ENCODE data around the gene LTBP3.

Gene LTBP3

DNA sequence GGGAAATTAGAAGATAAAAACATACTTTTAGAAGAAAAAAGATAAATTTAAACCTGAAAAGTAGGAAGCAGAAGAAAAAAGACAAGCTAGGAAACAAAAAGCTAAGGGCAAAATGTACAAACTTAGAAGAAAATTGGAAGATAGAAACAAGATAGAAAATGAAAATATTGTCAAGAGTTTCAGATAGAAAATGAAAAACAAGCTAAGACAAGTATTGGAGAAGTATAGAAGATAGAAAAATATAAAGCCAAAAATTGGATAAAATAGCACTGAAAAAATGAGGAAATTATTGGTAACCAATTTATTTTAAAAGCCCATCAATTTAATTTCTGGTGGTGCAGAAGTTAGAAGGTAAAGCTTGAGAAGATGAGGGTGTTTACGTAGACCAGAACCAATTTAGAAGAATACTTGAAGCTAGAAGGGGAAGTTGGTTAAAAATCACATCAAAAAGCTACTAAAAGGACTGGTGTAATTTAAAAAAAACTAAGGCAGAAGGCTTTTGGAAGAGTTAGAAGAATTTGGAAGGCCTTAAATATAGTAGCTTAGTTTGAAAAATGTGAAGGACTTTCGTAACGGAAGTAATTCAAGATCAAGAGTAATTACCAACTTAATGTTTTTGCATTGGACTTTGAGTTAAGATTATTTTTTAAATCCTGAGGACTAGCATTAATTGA is 58.3 kb downstream of the LTBP3 start:
- DNase-seq (ENCODE audit: low read depth, low spot score): no peak

DNA sequence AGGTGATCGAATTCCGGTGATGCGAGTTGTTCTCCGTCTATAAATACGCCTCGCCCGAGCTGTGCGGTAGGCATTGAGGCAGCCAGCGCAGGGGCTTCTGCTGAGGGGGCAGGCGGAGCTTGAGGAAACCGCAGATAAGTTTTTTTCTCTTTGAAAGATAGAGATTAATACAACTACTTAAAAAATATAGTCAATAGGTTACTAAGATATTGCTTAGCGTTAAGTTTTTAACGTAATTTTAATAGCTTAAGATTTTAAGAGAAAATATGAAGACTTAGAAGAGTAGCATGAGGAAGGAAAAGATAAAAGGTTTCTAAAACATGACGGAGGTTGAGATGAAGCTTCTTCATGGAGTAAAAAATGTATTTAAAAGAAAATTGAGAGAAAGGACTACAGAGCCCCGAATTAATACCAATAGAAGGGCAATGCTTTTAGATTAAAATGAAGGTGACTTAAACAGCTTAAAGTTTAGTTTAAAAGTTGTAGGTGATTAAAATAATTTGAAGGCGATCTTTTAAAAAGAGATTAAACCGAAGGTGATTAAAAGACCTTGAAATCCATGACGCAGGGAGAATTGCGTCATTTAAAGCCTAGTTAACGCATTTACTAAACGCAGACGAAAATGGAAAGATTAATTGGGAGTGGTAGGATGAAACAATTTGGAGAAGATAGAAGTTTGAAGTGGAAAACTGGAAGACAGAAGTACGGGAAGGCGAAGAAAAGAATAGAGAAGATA is 59.0 kb downstream of the LTBP3 start, which contains the start of gene MALAT1:
MALAT1 (plus strand) TSS at position 69 of the 736 bp plus-strand sequence.
- no peak for DNase-seq (ENCODE audit: low read depth, low spot score)
- H3K27ac ChIP-seq: peak within 1 kb of the TSS; percentile 100

More for the DNA sequence above, 58.3 kb downstream of the LTBP3 start:
- H3K27ac ChIP-seq: peak overlapping the region; percentile 100

DNA sequence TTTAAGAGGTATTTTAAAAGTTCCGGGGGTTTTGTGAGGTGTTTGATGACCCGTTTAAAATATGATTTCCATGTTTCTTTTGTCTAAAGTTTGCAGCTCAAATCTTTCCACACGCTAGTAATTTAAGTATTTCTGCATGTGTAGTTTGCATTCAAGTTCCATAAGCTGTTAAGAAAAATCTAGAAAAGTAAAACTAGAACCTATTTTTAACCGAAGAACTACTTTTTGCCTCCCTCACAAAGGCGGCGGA is 59.5 kb downstream of the LTBP3 start:
- H3K27ac ChIP-seq: peak overlapping the region; percentile 100
- no peak for DNase-seq (ENCODE audit: low read depth, low spot score)

DNA sequence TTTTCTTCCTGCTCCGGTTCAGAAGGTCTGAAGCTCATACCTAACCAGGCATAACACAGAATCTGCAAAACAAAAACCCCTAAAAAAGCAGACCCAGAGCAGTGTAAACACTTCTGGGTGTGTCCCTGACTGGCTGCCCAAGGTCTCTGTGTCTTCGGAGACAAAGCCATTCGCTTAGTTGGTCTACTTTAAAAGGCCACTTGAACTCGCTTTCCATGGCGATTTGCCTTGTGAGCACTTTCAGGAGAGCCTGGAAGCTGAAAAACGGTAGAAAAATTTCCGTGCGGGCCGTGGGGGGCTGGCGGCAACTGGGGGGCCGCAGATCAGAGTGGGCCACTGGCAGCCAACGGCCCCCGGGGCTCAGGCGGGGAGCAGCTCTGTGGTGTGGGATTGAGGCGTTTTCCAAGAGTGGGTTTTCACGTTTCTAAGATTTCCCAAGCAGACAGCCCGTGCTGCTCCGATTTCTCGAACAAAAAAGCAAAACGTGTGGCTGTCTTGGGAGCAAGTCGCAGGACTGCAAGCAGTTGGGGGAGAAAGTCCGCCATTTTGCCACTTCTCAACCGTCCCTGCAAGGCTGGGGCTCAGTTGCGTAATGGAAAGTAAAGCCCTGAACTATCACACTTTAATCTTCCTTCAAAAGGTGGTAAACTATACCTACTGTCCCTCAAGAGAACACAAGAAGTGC is 60.0 kb downstream of the LTBP3 start:
- peak overlapping the region; percentile 100 for H3K27ac ChIP-seq
- no peak for DNase-seq (ENCODE audit: low read depth, low spot score)

DNA sequence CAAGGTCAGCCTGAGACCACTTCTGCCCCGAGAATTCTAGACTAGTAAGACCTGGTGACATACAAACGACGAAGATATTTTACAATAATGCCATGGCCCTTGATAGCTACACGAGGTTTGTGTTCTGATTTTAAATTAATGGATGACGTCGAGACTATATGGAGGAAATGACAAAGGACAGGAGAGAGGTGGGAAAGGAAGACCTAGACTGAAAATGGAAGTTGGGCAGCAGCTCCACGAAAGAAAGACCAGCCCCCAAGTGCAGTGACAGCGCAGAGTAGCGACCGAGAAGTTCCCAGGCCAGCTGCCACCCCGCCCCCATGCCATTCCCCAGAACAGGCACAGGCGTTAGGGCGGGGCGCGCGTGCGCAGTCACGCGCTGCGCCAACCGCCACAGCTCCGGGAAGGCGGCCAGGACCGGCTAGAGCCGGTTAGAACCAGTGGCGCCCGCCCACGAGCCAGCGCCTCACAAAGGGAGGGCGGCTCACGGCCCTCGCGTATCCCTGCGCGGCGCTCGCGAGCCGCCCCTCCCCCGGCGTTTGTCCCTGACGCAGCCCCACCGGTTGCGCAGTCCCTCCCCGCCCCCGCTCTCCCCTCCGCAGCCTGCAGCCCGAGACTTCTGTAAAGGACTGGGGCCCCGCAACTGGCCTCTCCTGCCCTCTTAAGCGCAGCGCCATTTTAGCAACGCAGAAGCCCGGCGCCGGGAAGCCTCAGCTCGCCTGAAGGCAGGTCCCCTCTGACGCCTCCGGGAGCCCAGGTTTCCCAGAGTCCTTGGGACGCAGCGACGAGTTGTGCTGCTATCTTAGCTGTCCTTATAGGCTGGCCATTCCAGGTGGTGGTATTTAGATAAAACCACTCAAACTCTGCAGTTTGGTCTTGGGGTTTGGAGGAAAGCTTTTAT is 60.8 kb downstream of the LTBP3 start:
- H3K27ac ChIP-seq: peak overlapping the region; percentile 100
- peak; percentile 89 for DNase-seq (ENCODE audit: low read depth, low spot score)

DNA sequence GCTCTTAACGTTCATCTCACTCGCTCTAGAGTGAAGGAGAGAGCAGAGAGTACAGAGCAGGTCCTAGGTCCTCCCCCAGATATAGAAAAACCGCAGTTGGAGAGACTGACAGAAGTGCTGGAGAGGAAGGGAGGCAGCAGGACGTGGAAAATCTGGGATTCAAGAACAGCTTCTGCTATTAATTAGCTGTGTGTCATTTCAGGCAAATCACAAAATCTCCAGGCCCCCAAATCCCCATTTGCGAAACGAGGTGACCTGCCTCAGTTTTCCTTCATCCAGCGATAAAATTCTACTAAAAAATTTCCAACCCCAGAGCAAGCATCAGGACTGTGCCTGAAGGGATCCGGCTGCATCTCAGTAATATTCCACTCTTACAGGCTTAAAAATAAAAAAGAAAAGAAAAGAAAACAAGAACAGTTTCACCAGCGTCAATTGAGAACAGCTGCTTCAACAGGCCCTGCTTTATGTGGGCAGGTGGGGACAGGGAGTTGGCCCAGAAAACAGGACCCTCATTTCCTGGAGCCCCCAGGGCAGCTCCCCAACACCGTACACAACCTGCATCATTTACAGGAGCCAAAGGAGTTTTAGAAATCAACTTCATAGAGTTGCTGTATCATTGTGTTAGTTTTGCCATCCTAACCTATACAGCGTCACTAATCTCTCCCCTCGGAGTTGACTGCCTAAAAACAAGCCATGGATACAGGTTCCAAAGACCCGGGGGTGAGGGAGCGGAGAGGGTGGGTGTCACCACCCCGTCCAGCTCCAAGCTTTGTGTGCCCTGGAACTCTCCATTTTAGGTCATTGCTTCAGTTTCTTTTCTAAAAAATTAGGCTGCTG is 61.6 kb downstream of the LTBP3 start:
- DNase-seq (ENCODE audit: low read depth, low spot score): no peak
- peak overlapping the region; percentile 100 for H3K27ac ChIP-seq

DNA sequence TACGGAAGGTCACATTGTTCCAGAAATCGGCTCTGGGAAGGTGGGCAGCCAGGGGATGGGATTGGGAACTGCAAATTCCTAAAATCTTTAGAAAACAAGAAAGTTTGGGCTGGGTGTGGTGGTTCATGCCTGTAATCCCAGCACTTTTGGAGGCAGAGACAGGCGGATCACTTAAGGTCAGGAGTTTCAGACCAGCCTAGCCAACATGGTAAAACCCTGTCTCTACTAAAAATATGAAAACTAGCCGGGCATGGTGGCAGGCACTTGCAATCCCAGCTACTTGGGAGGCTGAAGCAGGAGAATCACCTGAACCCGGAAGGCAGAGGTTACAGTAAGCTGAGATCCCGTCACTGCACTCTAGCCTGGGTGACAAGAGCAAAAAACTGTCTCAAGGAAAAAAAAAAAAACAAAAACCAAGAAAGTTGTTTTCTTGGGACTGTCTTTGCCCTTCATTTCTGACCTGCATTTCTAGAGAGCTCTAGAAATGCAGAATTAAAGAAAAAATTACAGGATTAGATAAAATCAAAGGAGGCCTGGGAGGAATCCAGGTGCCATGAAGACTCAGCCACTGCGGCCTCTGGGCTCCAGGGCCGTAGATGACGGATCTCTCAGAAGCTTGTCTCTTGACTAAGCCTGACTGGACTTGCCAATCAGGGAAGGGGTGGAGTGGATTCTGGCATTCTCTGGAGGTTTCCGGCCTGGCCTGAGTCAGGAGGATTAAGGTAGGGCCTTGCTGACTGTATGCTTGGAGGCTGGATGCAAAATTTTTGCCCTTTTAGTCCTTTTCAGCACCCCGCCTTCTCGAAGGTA is 64.6 kb downstream of the LTBP3 start:
- peak; percentile 99 for DNase-seq (ENCODE audit: low read depth, low spot score)
- H3K27ac ChIP-seq: peak overlapping the region; percentile 100

DNA sequence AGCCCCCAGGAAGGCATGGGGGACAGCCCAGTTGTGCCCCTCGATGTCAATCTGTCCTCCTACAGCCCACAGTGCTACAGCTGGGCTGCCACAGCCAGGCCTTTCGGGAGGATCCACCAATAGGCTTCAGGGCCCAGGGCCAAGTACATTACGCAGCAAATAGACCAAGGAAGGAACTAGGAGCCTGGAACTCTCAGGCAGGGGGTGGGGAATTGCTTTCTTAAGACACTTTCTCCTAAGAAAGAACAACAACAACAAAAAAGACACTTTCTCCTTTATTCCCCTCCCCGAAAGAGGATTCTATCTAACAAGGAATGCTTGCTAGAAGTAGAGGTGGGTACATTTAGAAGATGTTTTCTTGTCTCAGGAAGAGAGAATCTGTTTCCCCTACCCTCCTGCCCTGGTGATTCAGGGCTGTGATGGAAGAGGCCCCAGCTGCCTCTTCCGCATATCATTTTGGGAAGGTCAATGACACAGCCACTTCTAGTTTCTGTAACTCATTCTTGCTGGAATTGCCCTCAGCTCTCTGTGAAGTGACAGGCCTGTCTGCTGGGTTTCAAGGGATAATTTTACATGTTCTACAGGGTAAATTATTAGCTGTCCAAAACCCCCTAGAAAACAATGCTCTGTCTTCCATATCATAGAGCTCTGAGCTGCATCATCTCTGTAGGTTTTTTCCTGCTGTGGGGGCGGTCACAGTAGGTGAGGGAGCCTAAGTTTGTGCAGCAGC is 65.4 kb downstream of the LTBP3 start:
- no peak for DNase-seq (ENCODE audit: low read depth, low spot score)
- peak overlapping the region; percentile 100 for H3K27ac ChIP-seq

DNA sequence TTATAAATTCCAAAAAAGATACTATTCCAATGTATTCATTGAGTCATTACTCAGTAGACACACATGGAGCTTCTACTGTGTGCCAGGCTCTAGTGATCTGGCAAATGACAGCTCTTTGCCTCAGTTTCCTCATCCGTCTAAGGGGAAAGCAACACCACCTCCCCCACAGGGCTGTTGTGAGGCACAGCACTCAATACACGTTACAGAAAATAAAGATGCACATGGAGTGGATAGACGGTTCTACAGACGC is 65.8 kb downstream of the LTBP3 start:
- peak overlapping the region; percentile 100 for H3K27ac ChIP-seq

DNA sequence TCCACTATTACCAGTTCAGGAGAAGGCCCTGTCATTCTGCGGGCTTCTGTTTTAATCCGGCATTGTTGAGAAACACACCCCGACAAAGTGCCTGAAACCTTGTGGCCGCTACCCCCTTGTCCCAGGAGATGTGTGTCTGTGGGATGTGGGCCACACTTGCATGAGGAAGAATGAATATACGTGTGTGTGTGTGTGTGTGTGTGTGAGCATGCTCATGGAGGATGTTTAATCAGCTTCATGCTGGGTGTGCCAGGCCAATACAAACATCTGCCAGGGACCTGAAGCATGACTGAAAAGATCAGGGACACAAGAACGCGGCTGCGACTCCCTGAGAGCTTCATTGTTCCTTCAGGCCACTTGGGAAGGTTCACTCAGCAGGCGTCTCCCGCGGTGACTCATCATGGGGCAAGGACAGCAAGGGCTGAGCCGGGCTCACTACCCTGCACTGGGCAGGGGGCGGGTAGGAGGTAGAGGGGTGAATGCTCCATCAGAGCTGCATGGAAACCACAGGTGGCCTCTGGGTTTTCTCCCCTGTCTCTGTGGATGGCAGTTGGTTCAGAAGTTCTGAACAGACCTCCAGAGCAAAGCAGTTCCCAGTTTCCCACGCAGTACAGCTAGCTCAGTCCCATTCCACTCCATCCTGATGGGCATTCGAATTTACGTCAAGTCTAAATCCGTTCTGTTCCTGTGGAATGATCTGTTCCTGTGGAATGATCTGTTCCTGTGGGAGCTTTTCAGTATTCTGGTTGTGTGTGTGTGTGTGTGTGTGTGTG is 66.4 kb downstream of the LTBP3 start:
- peak; percentile 80 for DNase-seq (ENCODE audit: low read depth, low spot score)

More for the DNA sequence above, 65.8 kb downstream of the LTBP3 start:
- DNase-seq (ENCODE audit: low read depth, low spot score): no peak

DNA sequence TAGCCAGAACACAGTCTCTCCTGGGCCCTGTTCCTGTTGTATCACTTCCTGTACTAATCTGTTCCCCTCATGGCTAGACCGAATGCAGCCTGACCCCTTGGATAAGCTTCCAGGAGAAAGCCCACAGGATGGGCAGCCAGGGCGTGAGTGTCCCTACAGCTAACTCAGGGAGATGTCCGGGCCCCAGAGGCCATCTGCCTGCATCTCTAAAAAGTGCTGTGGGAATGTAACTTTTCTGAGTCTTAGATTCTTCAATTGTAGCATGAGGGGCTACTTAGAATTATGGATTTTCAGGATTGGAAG is 67.0 kb downstream of the LTBP3 start:
- DNase-seq (ENCODE audit: low read depth, low spot score): no peak
- H3K27ac ChIP-seq: peak overlapping the region; percentile 100

More for the DNA sequence above, 66.4 kb downstream of the LTBP3 start:
- H3K27ac ChIP-seq: peak overlapping the region; percentile 100

DNA sequence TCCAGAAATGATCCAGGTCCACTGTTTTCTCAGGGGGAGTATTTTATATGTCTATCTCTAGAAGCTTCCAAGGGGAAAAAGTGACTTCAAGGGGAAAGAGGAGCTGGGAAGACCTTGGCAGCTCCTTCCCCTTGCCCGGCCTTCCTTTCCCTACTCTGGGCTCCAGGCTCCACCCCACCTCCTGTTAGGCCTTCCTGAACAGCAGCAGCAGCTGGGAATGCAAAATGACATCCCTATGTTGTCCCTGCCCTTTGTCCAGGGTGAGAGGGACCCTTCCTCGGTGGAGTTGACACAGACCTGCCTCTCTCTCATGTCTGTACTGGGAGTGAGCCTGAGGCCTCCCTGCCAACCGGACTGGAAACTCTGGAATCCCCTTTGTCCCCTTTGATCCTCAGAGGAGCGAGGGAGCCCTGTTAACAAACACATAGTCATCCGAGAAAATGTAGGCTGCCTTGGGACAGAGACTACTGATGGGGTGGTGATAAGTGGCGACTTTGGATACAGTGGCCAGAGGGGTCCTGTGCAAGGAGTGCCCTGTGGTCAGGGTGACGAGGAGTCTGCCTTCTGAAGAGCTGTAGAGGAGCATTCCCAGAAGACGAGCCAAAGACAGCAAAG is 68.3 kb downstream of the LTBP3 start:
- H3K27ac ChIP-seq: peak overlapping the region; percentile 100
- no peak for DNase-seq (ENCODE audit: low read depth, low spot score)

DNA sequence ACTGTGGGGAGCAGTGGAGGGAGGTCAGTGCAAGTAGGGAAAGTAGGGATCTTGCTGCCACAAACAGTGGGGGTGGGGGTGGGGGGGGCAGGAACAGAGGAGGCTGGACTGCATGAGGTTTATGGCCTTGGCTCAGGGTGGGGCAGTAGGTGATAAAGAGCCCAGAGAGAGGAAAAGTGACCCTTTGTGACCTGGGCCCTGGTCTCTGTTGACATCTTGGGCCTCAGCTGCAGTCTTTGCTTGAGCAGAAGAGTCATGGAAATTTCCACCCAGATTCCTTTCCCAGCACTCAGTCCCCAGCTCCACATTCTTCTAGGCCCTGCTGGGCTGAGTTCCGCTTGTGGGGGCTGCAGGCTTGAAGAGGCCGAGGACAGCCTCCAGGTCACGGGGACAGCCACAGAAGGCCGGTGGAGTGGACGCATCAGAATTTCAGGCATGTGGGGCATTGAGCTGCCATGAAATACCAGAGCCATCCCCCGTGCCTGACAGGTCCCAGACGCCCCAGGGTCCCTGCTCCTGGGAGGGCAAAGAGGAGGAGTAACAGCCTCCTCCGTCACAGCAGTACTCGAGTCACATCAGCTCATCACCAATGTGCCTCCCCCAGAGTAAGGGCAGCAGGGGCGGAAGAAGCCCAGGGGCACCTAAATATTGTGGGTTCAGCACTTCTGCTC is 69.0 kb downstream of the LTBP3 start:
- H3K27ac ChIP-seq: peak overlapping the region; percentile 100
- no peak for DNase-seq (ENCODE audit: low read depth, low spot score)

All from epithelial cell of prostate (primary cell).